Activated CD4-positive, alpha-beta memory T cell treated with anti-CD3 and anti-CD28 coated beads for 36 hours (primary cell): ENCODE data around the gene GDPD4. TPM values are rescaled to one million over a fixed set of nuclear protein-coding genes. Genes with fewer than 3 reads are reported as not detected.

Experiments used
- CTCF ChIA-PET: fragments of 350-600 bp; sonication (Branson Sonifier 250); formaldehyde crosslinking; loops from one replicate; lab custom pipeline; 2021; ENCODE audit warnings: antibody characterized with exemption, inconsistent platforms; lab: Charles Lee
- POLR2A ChIA-PET: fragments of 350-600 bp; sonication (Branson Sonifier 250); formaldehyde crosslinking; loops from one replicate; lab custom pipeline; 2021; ENCODE audit warnings: antibody characterized with exemption; lab: Charles Lee
- DNase-seq: peaks from one replicate; pipeline ENCODE4 v3.0.0-alpha.2; 2020
- H3K27ac Mint-ChIP-seq: one replicate; pipeline ENCODE4 v1.8.0; 2021; ENCODE audit warnings: mixed read lengths
- H3K27me3 Mint-ChIP-seq: one replicate; pipeline ENCODE4 v1.8.0; 2021; ENCODE audit warnings: mixed read lengths
- H3K36me3 Mint-ChIP-seq: one replicate; pipeline ENCODE4 v1.8.0; 2021; ENCODE audit warnings: mixed read lengths
- H3K4me1 Mint-ChIP-seq: one replicate; pipeline ENCODE4 v1.8.0; 2021; ENCODE audit warnings: low read depth, mixed read lengths
- H3K4me3 Mint-ChIP-seq: one replicate; pipeline ENCODE4 v1.8.0; 2021; ENCODE audit warnings: mild to moderate bottlenecking, mixed read lengths
- H3K9me3 Mint-ChIP-seq: one replicate; pipeline ENCODE4 v1.8.0; 2021; ENCODE audit warnings: mixed read lengths
- intact Hi-C: fragments of 100-400 bp; cut with micrococcal nuclease; formaldehyde crosslinking; loops from one replicate; pipeline ENCODE4 v1.15.1; 2023
- total RNA-seq, 2 experiments: library from RNA; stranded (reverse); gene quantifications; one replicate each; pipeline ENCODE4 v1.2.3, GENCODE V29; 2021

The GDPD4 gene
- total RNA-seq, 2 experiments from 2014 or later: not detected

GRCh38 chr11:77259641-77260040 is 41.8 kb downstream of the GDPD4 start:
- no peaks in the 10 kb centered on the region for H3K36me3 Mint-ChIP-seq
- no peak overlapping the region for H3K27ac Mint-ChIP-seq
- no peak overlapping the region for H3K4me3 Mint-ChIP-seq
- ChIA-PET CTCF (no interaction called here), POLR2A (no interaction called here)
- intact Hi-C loops: no loop called here
- DNase-seq: no peak
- H3K27me3 Mint-ChIP-seq: peaks cover 26% of the 10 kb centered on the region
- no peaks in the 10 kb centered on the region for H3K4me1 Mint-ChIP-seq
- H3K9me3 Mint-ChIP-seq: peaks cover 14% of the 10 kb centered on the region

GRCh38 chr11:77253690-77254089 is 47.8 kb downstream of the GDPD4 start:
- ChIA-PET POLR2A (no interaction called here), CTCF (no interaction called here)
- intact Hi-C loops: no loop called here
- DNase-seq: no peak
- Mint-ChIP-seq H3K36me3 (no peaks in the 10 kb centered on the region), H3K27ac (no peak overlapping the region), H3K27me3 (peaks cover 13% of the 10 kb centered on the region), H3K9me3 (peaks cover 12% of the 10 kb centered on the region), H3K4me1 (peaks cover 6% of the 10 kb centered on the region), H3K4me3 (no peak overlapping the region)

GRCh38 chr11:77252555-77253270 is 48.8 kb downstream of the GDPD4 start:
- H3K4me1 Mint-ChIP-seq: peaks cover 6% of the 10 kb centered on the region
- CTCF ChIA-PET: no interaction called here
- intact Hi-C loops: no loop called here
- no peak for DNase-seq
- H3K9me3 Mint-ChIP-seq: peaks cover 12% of the 10 kb centered on the region
- POLR2A ChIA-PET: no interaction called here
- H3K36me3 Mint-ChIP-seq: no peaks in the 10 kb centered on the region
- H3K4me3 Mint-ChIP-seq: no peak overlapping the region
- H3K27ac Mint-ChIP-seq: no peak overlapping the region
- peaks cover 7% of the 10 kb centered on the region for H3K27me3 Mint-ChIP-seq

- Mint-ChIP-seq H3K36me3 (no peaks in the 10 kb centered on the region), H3K27ac (no peak overlapping the region), H3K27me3 (peaks cover 4% of the 10 kb centered on the region), H3K9me3 (peaks cover 12% of the 10 kb centered on the region), H3K4me3 (no peak overlapping the region), H3K4me1 (peaks cover 6% of the 10 kb centered on the region)
- POLR2A ChIA-PET: no interaction called here
- intact Hi-C loops: no loop called here
- CTCF ChIA-PET: no interaction called here
- DNase-seq: no peak
Measured at GRCh38 chr11:77250881-77251640, 50.4 kb downstream of the GDPD4 start.

- H3K4me3 Mint-ChIP-seq: no peak overlapping the region
- no peaks in the 10 kb centered on the region for H3K36me3 Mint-ChIP-seq
- ChIA-PET POLR2A (no interaction called here), CTCF (no interaction called here)
- DNase-seq: no peak
- H3K9me3 Mint-ChIP-seq: peaks cover 12% of the 10 kb centered on the region
- H3K27ac Mint-ChIP-seq: no peak overlapping the region
- H3K27me3 Mint-ChIP-seq: no peaks in the 10 kb centered on the region
- H3K4me1 Mint-ChIP-seq: peaks cover 10% of the 10 kb centered on the region
- intact Hi-C loops: no loop called here
Measured at GRCh38 chr11:77249427-77249826, 52.1 kb downstream of the GDPD4 start.

- intact Hi-C loops: no loop called here
- DNase-seq: no peak
- Mint-ChIP-seq H3K4me3 (no peak overlapping the region), H3K27me3 (no peaks in the 10 kb centered on the region), H3K36me3 (no peaks in the 10 kb centered on the region), H3K9me3 (no peaks in the 10 kb centered on the region), H3K27ac (peak overlapping the region; percentile 66), H3K4me1 (peaks cover 7% of the 10 kb centered on the region)
- CTCF ChIA-PET: interaction anchor here (1.5 kb wide), 1 partner anchor 305 kb away, joined by 5 read pairs; no protein-coding TSS in a partner anchor
- POLR2A ChIA-PET: no interaction called here
Measured at GRCh38 chr11:77244277-77245027, 57.0 kb downstream of the GDPD4 start.

GRCh38 chr11:77236901-77237300 is 64.6 kb downstream of the GDPD4 start:
- Mint-ChIP-seq H3K36me3 (no peaks in the 10 kb centered on the region), H3K4me3 (no peak overlapping the region), H3K27ac (no peak overlapping the region), H3K27me3 (peaks cover 5% of the 10 kb centered on the region), H3K4me1 (no peaks in the 10 kb centered on the region), H3K9me3 (no peaks in the 10 kb centered on the region)
- intact Hi-C loops: no loop called here
- ChIA-PET POLR2A (no interaction called here), CTCF (no interaction called here)
- no peak for DNase-seq

GRCh38 chr11:77233011-77233410 is 68.5 kb downstream of the GDPD4 start:
- ChIA-PET CTCF (no interaction called here), POLR2A (no interaction called here)
- Mint-ChIP-seq H3K27me3 (peaks cover 7% of the 10 kb centered on the region), H3K4me1 (no peaks in the 10 kb centered on the region), H3K9me3 (no peaks in the 10 kb centered on the region), H3K27ac (no peak overlapping the region), H3K36me3 (no peaks in the 10 kb centered on the region), H3K4me3 (no peak overlapping the region)
- intact Hi-C loops: no loop called here
- no peak for DNase-seq

- CTCF ChIA-PET: no interaction called here
- intact Hi-C loops: no loop called here
- H3K4me3 Mint-ChIP-seq: no peak overlapping the region
- POLR2A ChIA-PET: no interaction called here
- H3K27me3 Mint-ChIP-seq: peaks cover 10% of the 10 kb centered on the region
- H3K36me3 Mint-ChIP-seq: no peaks in the 10 kb centered on the region
- no peaks in the 10 kb centered on the region for H3K9me3 Mint-ChIP-seq
- H3K27ac Mint-ChIP-seq: no peak overlapping the region
- DNase-seq: no peak
- H3K4me1 Mint-ChIP-seq: no peaks in the 10 kb centered on the region
Measured at GRCh38 chr11:77232242-77232641, 69.2 kb downstream of the GDPD4 start.

- intact Hi-C loops: no loop called here
Measured at GRCh38 chr11:77231800-77232199, 69.7 kb downstream of the GDPD4 start.

GRCh38 chr11:77230878-77231605 is 70.4 kb downstream of the GDPD4 start:
- no peak for DNase-seq
- Mint-ChIP-seq H3K27me3 (peaks cover 15% of the 10 kb centered on the region), H3K27ac (no peak overlapping the region), H3K4me1 (no peaks in the 10 kb centered on the region), H3K4me3 (no peak overlapping the region), H3K9me3 (no peaks in the 10 kb centered on the region), H3K36me3 (no peaks in the 10 kb centered on the region)
- intact Hi-C loops: no loop called here
- CTCF ChIA-PET: no interaction called here
- POLR2A ChIA-PET: no interaction called here

More at GRCh38 chr11:77231800-77232199, 69.7 kb downstream of the GDPD4 start:
- POLR2A ChIA-PET: no interaction called here
- Mint-ChIP-seq H3K4me3 (no peak overlapping the region), H3K4me1 (no peaks in the 10 kb centered on the region), H3K9me3 (no peaks in the 10 kb centered on the region), H3K27me3 (peaks cover 14% of the 10 kb centered on the region), H3K36me3 (no peaks in the 10 kb centered on the region), H3K27ac (no peak overlapping the region)
- no peak for DNase-seq
- CTCF ChIA-PET: no interaction called here

- ChIA-PET POLR2A (no interaction called here), CTCF (no interaction called here)
- Mint-ChIP-seq H3K9me3 (no peaks in the 10 kb centered on the region), H3K36me3 (no peaks in the 10 kb centered on the region), H3K27me3 (peaks cover 30% of the 10 kb centered on the region), H3K27ac (no peak overlapping the region), H3K4me1 (no peaks in the 10 kb centered on the region), H3K4me3 (no peak overlapping the region)
- intact Hi-C loops: no loop called here
- no peak for DNase-seq
Measured at GRCh38 chr11:77223797-77224196, 77.7 kb downstream of the GDPD4 start.
